Sigmoid colon (tissue), 7 donors: ENCODE data around the gene FN3KRP. TPM values are rescaled to one million over a fixed set of nuclear protein-coding genes. Genes with fewer than 3 reads are reported as not detected.
A peak's percentile ranks its signal among the peaks of the same experiment; 100 is the strongest.

ENCODE experiments used
- DNase-seq: peaks from one replicate; pipeline ENCODE4 v3.0.0-alpha.2; 2019
- H3K27ac ChIP-seq, 4 donors: fragments of 200-600 bp; sonication (generic); one replicate each; pipeline ENCODE4 v1.5.1; 2016 to 2019; ENCODE audit warnings: mild to moderate bottlenecking in 1 of 4
- H3K27me3 ChIP-seq, 3 donors: fragments of 200-600 bp; sonication (generic); one replicate each; pipeline ENCODE4 v1.5.1; 2019; ENCODE audit warnings: mild to moderate bottlenecking in 1 of 3
- H3K36me3 ChIP-seq, 4 donors: fragments of 200-600 bp; sonication (generic); one replicate each; pipeline ENCODE4 v1.5.1; 2016 to 2019
- H3K4me1 ChIP-seq, 4 donors: fragments of 200-600 bp; sonication (generic); one replicate each; pipeline ENCODE4 v1.5.1; 2017 to 2019
- H3K4me3 ChIP-seq, 4 donors: fragments of 200-600 bp; sonication (generic); one replicate each; pipeline ENCODE4 v1.5.1; 2017 to 2019; ENCODE audit warnings: mild to moderate bottlenecking in 2 of 4, moderate library complexity in 1 of 4
- H3K9me3 ChIP-seq, 4 donors: fragments of 200-600 bp in 3 of 4; sonication (generic) in 3 of 4; one replicate each; pipeline versions ENCODE4 v1.5.1 to v1.6.1; 2013 to 2019
- CTCF ChIP-seq, 4 experiments: fragments of 450-650 bp in 3 of 4; fragments of 200-600 bp in 1 of 4; IDR thresholded peaks; one replicate each; pipeline ENCODE4 v1.5.1; 2016 to 2019; ENCODE audit warnings: antibody characterized with exemption in 4 of 4, mild to moderate bottlenecking in 3 of 4, moderate library complexity in 2 of 4
- EP300 ChIP-seq, 4 donors: sonication (generic); formaldehyde crosslinking; IDR thresholded peaks; one replicate each; pipeline ENCODE4 v1.6.1; 2017; ENCODE audit warnings: antibody characterized with exemption in 4 of 4
- POLR2A ChIP-seq, 2 donors: fragments of 450-650 bp; IDR thresholded peaks; one replicate each; pipeline ENCODE4 v1.6.1; 2016; ENCODE audit warnings: antibody characterized with exemption in 2 of 2, mild to moderate bottlenecking in 2 of 2, moderate library complexity in 2 of 2
- POLR2AphosphoS5 ChIP-seq, 4 donors: sonication (generic); formaldehyde crosslinking; IDR thresholded peaks; one replicate each; pipeline ENCODE4 v1.6.1; 2017; ENCODE audit warnings: antibody characterized with exemption in 4 of 4
- WGBS, 2 donors: extraction: QIAGEN DNeasy Blood & Tissue Kit; methylation state at CpG; one replicate each; pipeline ENCODE4 v1.1.7; 2013; 5-methylcytosine and 5-hydroxymethylcytosine counted together
- intact Hi-C: fragments of 100-400 bp; cut with DNase I; formaldehyde crosslinking; loops from one replicate; pipeline ENCODE4 v1.15.1; 2023
- polyA plus RNA-seq, 3 donors: library from polyadenylated mRNA; stranded (reverse); fragments of 200-250 nt; gene quantifications; one replicate each; pipeline ENCODE4 v1.2.3, GENCODE V29; 2013
- small RNA-seq, 3 donors: library from RNA; depleted of rRNA; stranded (forward); fragments of <200 nt; gene quantifications; one replicate each; pipeline ENCODE3, GENCODE V24; 2016
- total RNA-seq, 4 donors: library from RNA; depleted of rRNA; stranded (reverse); fragments of >200 nt; gene quantifications; one replicate each; pipeline ENCODE4 v1.1.0, GENCODE V29; 2016
- donor health status: healthy with polysubstance abuse.
- donor health status: Bipolar disorder and iron deficiency.
- donor health status: healthy.

The FN3KRP gene
- total and polyA plus RNA-seq, 7 donors, result 8.1 to 36.1 (median 18.0) TPM

GRCh38 chr17:82775001-82775823 lies 58.7 kb downstream of the FN3KRP start:
- peak overlapping the region in 1 of 4 donors; percentile 9 for H3K4me3 ChIP-seq
- no peaks in the 10 kb centered on the region for H3K27me3 ChIP-seq
- WGBS, 2 donors, result 33 to 41% methylated on average over 33 of the region's 34 CpGs
- peaks cover 0 to 7% (median 2%) of the 10 kb centered on the region in 4 donors for H3K4me1 ChIP-seq
- TF ChIP-seq POLR2A (IDR thresholded peaks at IDR 0.05), result no peak
- no peak for TF ChIP-seq POLR2AphosphoS5 (IDR thresholded peaks at IDR 0.05)
- TF ChIP-seq CTCF (IDR thresholded peaks at IDR 0.05), result peak; percentile 61 to 90 (median 80)
- no peak for TF ChIP-seq EP300 (IDR thresholded peaks at IDR 0.05)
- intact Hi-C loops, result loop anchor here (2.0 kb wide), 1 partner anchor 106 kb away; no protein-coding TSS in a partner anchor
- peaks cover 0 to 30% (median 1%) of the 10 kb centered on the region in 4 donors for H3K36me3 ChIP-seq
- H3K27ac ChIP-seq, result no peak overlapping the region
- H3K9me3 ChIP-seq, result no peaks in the 10 kb centered on the region
- DNase-seq, result peak; percentile 81

DNA sequence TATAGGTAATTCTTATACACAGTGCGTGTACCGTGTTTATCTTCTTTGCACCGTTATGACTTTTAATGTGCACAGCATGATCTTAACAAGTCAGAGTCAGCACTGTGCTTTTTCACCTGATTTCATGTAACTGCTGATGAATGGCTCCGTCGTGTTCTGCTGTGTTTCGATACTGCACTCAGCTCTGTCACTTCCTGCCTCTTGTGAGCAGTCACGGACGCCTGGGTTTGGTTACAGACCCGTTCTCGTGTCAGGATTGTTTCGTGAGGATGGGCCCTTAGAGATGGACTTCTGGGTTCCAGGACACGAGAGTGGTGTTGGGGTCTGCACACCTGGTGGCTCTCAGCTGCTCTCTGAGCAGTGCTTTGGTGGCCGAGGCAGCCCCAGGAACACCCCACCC lies 59.9 kb downstream of the FN3KRP start:
- Histone ChIP-seq H3K4me1 (peaks cover 0 to 7% (median 2%) of the 10 kb centered on the region in 4 donors), H3K27me3 (no peaks in the 10 kb centered on the region), H3K36me3 (peaks cover 0 to 25% (median 0%) of the 10 kb centered on the region in 4 donors), H3K4me3 (no peak overlapping the region), H3K9me3 (no peaks in the 10 kb centered on the region), H3K27ac (no peak overlapping the region)
- WGBS, 2 donors, result 86 to 93% methylated on average over 13 of the region's 13 CpGs
- DNase-seq, result no peak
- intact Hi-C loops, result loop anchor here (2.0 kb wide), 1 partner anchor 426 kb away; no protein-coding TSS in a partner anchor
- no peak for TF ChIP-seq CTCF (IDR thresholded peaks at IDR 0.05)
- TF ChIP-seq POLR2A (IDR thresholded peaks at IDR 0.05), result no peak
- no peak for TF ChIP-seq EP300 (IDR thresholded peaks at IDR 0.05)
- TF ChIP-seq POLR2AphosphoS5 (IDR thresholded peaks at IDR 0.05), result no peak

Small RNA genes within 50 kb of the gene (small RNA-seq; reads per million reads assigned to genes)
- gene MIR4525, result 0 reads per million in 3 donors

Other genes starting within 250 kb of the FN3KRP start
- 10 to 100 TPM; 29.3 to 56.8 (median 40.5) TPM for gene FOXK2, start 197.0 kb upstream of the FN3KRP start, total RNA-seq
- 10 to 100 TPM; 10.2 to 26.2 (median 11.6) TPM for gene FOXK2, start 197.0 kb upstream of the FN3KRP start, polyA plus RNA-seq
- gene WDR45B, start 68.3 kb upstream of the FN3KRP start, total RNA-seq, result 10 to 100 TPM; 51.7 to 67.0 (median 66.7) TPM
- 10 to 100 TPM; 62.5 to 70.1 (median 67.5) TPM for gene WDR45B, start 68.3 kb upstream of the FN3KRP start, polyA plus RNA-seq
- 10 to 100 TPM; 11.7 to 32.7 (median 21.6) TPM for gene RAB40B, start 18.0 kb upstream of the FN3KRP start, total RNA-seq
- gene RAB40B, start 18.0 kb upstream of the FN3KRP start, polyA plus RNA-seq, result 10 to 100 TPM; 14.0 to 26.4 (median 24.0) TPM
- gene FN3K, start 18.9 kb downstream of the FN3KRP start, total RNA-seq, result 10 to 100 TPM in 1 of 4 donors, 1 to 10 TPM in 3; 2.8 to 11.9 (median 6.6) TPM
- 10 to 100 TPM; 13.2 to 22.2 (median 20.5) TPM for gene FN3K, start 18.9 kb downstream of the FN3KRP start, polyA plus RNA-seq
- gene TBCD, start 35.4 kb downstream of the FN3KRP start, total RNA-seq, result 10 to 100 TPM; 25.3 to 69.0 (median 34.4) TPM
- 10 to 100 TPM; 11.1 to 77.4 (median 19.2) TPM for gene TBCD, start 35.4 kb downstream of the FN3KRP start, polyA plus RNA-seq
- not detected for gene ZNF750, start 123.3 kb downstream of the FN3KRP start, total RNA-seq
- under 1 TPM in 1 of 3 donors, not detected in 2; 0.01 TPM for gene ZNF750, start 123.3 kb downstream of the FN3KRP start, polyA plus RNA-seq